Gastrocnemius medialis (tissue), 4 donors: Measurements from ENCODE around the gene SIRPA.

ENCODE experiments used
- POLR2A ChIP-seq, 2 donors: fragments of 450-650 bp; IDR thresholded peaks; one replicate each; pipeline ENCODE4 v1.6.1; 2017; ENCODE audit warnings: antibody characterized with exemption in 2 of 2, mild to moderate bottlenecking in 2 of 2, moderate library complexity in 2 of 2
- TF ChIP-seq, protein P1 (sequence below), 5 experiments: fragments of 450-650 bp in 3 of 5; fragments of 200-600 bp in 2 of 5; sonication (generic) in 2 of 5; IDR thresholded peaks in 4 of 5; conservative IDR thresholded peaks in 1 of 5; 1 replicate in 4 of 5; 2 replicates in 1 of 5; pipeline ENCODE4 v1.5.1; 2016 to 2019; ENCODE audit warnings: antibody characterized with exemption in 5 of 5, mild to moderate bottlenecking in 3 of 5, moderate library complexity in 3 of 5

DNA sequence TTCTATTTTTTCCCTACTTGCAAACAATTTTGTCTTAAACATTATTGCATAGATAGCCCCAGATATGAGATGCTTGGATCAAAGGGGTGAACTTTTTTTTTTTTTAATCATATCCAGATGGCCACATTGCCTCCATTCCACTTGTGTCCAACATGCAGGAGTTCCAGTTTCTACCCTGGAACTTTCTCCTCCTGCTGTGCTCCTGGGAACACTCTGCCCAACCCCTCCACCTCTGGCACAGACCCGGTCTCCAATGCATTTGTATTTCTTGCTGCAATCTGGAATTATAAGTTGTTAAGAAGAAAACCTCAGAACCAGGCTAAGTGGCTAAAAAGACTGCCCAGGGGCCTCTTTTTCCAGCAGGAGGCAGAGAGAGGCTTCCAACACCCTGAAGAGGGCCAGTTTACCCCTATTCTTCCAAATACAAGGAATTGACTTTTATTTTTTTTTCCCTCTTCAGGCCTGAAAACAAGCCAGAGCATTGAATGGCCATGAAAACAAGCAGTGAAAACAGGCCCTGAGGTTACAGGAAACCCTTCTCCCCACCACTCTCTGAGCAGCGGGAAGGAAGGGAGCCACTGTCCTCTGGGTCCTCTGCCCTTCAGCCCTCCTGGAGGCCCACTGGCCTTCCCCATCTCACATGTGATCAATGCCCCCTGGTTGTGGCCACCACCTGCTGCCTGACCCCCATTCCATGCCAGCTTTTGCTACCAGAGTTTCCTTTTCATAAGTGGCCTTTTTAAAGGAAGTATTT, 54.3 kb downstream of the SIRPA start:
- TF ChIP-seq, protein P1, sequence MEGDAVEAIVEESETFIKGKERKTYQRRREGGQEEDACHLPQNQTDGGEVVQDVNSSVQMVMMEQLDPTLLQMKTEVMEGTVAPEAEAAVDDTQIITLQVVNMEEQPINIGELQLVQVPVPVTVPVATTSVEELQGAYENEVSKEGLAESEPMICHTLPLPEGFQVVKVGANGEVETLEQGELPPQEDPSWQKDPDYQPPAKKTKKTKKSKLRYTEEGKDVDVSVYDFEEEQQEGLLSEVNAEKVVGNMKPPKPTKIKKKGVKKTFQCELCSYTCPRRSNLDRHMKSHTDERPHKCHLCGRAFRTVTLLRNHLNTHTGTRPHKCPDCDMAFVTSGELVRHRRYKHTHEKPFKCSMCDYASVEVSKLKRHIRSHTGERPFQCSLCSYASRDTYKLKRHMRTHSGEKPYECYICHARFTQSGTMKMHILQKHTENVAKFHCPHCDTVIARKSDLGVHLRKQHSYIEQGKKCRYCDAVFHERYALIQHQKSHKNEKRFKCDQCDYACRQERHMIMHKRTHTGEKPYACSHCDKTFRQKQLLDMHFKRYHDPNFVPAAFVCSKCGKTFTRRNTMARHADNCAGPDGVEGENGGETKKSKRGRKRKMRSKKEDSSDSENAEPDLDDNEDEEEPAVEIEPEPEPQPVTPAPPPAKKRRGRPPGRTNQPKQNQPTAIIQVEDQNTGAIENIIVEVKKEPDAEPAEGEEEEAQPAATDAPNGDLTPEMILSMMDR (IDR thresholded peaks at IDR 0.05 in 4 of 5, conservative IDR thresholded peaks at IDR 0.05 in 1 of 5) = no peak
- no peak for TF ChIP-seq POLR2A (IDR thresholded peaks at IDR 0.05)
